ACC112 (cell line): ENCODE measurements around the gene FUT7.
"Not testable (repeated sequence)": the region's sequence is repeated elsewhere in the genome, so short reads cannot be mapped to it uniquely, and the experiment has no call there.

Experiments used
- H2AFZ ChIP-seq: fragments of 200-600 bp; sonication (generic); one replicate; pipeline ENCODE4 v1.6.0; 2017; ENCODE audit warnings: antibody characterized with exemption, low read length; ENCODE audit not compliant: unreplicated experiment
- H3K27ac ChIP-seq: fragments of 200-600 bp; sonication (generic); 2 replicates; pipeline ENCODE4 v1.5.1; 2014; ENCODE audit warnings: low read depth, mild to moderate bottlenecking, antibody characterized with exemption, low read length, moderate library complexity
- H3K27me3 ChIP-seq: fragments of 200-600 bp; sonication (generic); 2 replicates; pipeline ENCODE4 v1.6.1; 2014; ENCODE audit warnings: mild to moderate bottlenecking, antibody characterized with exemption, low read length, moderate library complexity, mixed read lengths; ENCODE audit not compliant: insufficient read depth
- H3K36me3 ChIP-seq: fragments of 200-600 bp; sonication (generic); 2 replicates; pipeline ENCODE4 v1.6.1; 2016; ENCODE audit warnings: mild to moderate bottlenecking, antibody characterized with exemption, low read length, moderate library complexity, mixed read lengths; ENCODE audit not compliant: insufficient read depth
- H3K4me1 ChIP-seq: fragments of 200-600 bp; sonication (generic); one replicate; pipeline ENCODE4 v1.6.1; 2016; ENCODE audit warnings: low read length, mixed read lengths; ENCODE audit not compliant: insufficient read depth, unreplicated experiment, control insufficient read depth
- H3K4me3 ChIP-seq: fragments of 200-600 bp; sonication (generic); 2 replicates; pipeline ENCODE4 v1.5.1; 2014; ENCODE audit warnings: mild to moderate bottlenecking, low read depth, low read length
- H3K79me2 ChIP-seq: fragments of 200-600 bp; sonication (generic); one replicate; pipeline ENCODE4 v1.6.0; 2016; ENCODE audit warnings: low read length; ENCODE audit not compliant: control insufficient read depth, unreplicated experiment, insufficient read depth

FUT7 gene

DNA sequence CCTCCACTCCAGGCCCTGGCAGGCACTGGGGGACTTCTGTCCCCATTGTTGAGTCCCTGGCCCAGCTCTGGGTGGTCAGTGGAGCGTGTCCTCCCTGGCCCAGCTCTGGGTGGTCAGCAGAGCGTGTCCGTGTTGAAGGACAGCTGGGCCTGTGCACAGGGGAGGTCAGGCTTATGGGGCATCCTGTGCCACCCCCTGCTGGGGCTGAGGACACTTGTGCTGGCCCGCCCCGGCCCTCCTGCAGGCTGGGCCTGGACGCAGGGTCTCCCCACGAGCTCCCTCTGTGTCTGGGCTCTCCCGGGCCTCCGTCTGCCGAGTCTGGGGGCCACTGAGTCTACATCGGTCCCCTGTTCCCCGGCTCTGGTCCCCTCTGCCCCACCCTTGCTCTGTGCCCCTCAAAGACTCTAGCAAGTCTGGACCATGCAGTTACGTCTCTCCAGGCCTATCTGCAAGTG, 24.0 kb downstream of the FUT7 start:
- no peak overlapping the region for H3K4me3 ChIP-seq
- H3K36me3 ChIP-seq, result no peaks in the 10 kb centered on the region; the same call in 1 of the 2 replicates
- H3K27me3 ChIP-seq, result no peaks in the 10 kb centered on the region
- no peak overlapping the region for H2AFZ ChIP-seq
- H3K4me1 ChIP-seq, result no peaks in the 10 kb centered on the region
- H3K79me2 ChIP-seq, result no peaks in the 10 kb centered on the region
- no peak overlapping the region for H3K27ac ChIP-seq

DNA sequence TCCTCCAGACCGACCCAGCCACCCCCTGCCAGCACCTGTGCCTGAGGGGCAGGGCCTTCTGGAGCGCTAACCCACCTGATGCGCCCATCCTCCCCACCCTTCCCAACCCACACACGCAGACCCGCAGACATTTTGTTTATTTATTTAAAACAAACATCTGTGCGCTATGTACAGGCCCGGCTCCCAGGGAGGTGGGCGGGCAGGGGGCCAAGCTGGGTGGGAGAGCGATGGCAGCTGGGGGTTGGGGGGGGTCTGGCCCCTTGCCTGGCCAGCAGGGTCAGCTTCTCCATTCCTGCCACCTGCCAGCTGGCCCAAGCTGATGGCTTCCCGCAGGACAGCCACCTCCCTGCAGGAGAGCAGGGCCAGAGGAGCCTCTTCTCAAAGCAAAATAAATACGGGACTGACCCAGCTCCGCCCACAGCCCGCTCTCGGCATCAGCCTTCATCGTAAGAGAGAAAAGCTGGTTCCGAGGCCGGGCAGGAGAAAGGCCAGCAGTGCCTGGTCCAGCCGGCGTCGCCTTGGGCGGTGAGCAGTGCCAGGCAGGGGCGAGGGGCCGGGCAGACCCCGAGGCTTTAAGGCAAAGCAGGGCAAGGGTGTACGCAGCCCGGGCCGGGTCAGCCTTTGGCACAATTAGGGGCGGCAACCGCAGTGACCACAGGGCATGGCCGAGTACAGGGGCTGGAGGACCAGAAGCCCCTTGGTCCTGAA, 24.6 kb downstream of the FUT7 start:
- no peak overlapping the region for H2AFZ ChIP-seq
- no peaks in the 10 kb centered on the region for H3K4me1 ChIP-seq
- no peak overlapping the region for H3K27ac ChIP-seq
- no peaks in the 10 kb centered on the region; the same call in 1 of the 2 replicates for H3K36me3 ChIP-seq
- no peaks in the 10 kb centered on the region for H3K79me2 ChIP-seq
- H3K4me3 ChIP-seq, result no peak overlapping the region
- no peaks in the 10 kb centered on the region for H3K27me3 ChIP-seq

DNA sequence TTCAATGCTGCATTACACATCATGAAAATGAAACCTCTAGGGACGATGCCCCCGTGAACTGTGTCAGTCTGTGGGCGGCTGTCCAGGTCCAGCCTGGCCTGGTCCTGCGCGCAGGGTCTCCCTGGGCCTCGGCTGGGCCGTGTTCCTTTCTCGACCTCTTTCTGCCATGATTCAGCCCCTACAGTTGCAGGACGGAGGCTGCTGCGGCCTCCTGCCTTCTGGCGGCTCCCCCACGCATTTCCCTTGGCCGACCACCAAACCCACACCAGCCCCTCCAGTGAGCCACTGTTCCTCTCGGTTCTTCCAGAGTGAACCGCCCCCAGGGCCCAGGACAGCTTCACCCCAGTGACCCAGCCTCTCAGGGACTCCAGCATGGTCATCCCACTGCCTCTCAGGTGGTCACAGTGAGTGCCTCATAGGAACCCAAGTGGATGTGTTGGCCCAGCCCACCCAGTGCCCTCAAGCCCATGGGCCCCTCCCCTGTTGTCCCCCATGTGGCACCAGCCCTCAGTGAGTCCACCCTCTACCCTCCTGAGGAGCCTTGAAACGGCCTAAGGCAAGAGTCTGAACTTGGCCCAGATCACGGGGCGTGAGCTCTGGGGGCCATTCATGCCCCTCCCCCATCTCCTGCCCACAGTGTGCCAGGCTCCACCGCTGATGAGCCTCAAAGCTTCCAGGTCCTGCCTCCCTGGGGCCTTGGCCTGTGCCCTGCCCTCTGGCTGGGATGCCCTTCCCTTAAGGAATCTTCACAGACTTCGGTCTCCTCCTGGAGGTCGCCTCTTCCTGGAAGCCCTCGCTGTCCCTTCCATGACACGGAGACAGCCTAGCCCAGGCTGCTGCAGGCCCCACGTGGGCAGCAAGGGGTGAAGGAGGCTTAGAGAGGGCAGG, 25.5 kb downstream of the FUT7 start:
- Histone ChIP-seq H3K79me2 (no peaks in the 10 kb centered on the region), H3K27ac (no peak overlapping the region), H3K4me1 (no peaks in the 10 kb centered on the region), H3K36me3 (no peaks in the 10 kb centered on the region; the same call in 1 of the 2 replicates), H3K4me3 (no peak overlapping the region), H2AFZ (no peak overlapping the region), H3K27me3 (no peaks in the 10 kb centered on the region)

DNA sequence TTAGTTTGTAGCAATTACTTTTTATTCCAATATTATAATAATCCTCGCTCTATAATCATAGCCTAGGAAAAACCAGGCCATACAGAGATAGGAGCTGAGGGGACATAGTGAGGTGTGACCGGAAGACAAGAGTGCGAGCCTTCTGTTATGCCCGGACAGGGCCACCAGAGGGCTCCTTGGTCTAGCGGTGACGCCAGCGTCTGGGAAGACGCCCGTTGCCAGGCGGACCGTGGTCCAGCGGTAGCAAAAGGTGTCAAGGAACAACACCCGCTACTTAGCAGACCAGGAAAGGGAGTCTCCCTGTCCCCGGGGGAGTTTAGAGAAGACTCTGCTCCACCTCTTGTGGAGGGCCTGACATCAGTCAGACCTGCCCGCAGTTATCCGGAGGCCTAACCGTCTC, 27.6 kb downstream of the FUT7 start:
- H2AFZ ChIP-seq, result not testable (repeated sequence)

DNA sequence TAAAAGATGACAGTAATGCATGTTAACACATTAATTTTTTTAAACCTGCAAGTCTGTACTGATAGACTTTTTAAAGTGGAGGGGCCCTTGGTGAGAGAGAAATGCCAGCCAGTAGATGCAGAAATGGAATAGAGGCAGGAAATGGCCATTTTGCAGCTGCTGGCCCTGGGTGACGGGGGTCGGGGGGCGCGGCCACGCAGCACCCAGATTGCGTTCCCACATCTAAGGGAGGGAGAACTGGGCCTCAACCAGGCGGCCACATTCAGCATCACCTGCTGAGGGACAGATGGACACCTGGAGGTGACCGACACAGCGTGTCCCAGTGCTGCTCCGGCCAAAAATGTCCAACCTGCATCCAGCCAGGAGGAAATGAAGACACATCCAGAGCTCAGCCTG, 29.2 kb downstream of the FUT7 start:
- Histone ChIP-seq H3K27ac (no peak overlapping the region), H3K79me2 (no peaks in the 10 kb centered on the region), H3K4me3 (no peak overlapping the region), H3K27me3 (no peaks in the 10 kb centered on the region), H2AFZ (no peak overlapping the region), H3K36me3 (no peaks in the 10 kb centered on the region), H3K4me1 (peaks cover 12% of the 10 kb centered on the region)

More for the DNA sequence above, 27.6 kb downstream of the FUT7 start:
- not testable (repeated sequence) for H3K4me1 ChIP-seq, H3K4me3 ChIP-seq, H3K27me3 ChIP-seq, H3K27ac ChIP-seq, H3K79me2 ChIP-seq, H3K36me3 ChIP-seq

DNA sequence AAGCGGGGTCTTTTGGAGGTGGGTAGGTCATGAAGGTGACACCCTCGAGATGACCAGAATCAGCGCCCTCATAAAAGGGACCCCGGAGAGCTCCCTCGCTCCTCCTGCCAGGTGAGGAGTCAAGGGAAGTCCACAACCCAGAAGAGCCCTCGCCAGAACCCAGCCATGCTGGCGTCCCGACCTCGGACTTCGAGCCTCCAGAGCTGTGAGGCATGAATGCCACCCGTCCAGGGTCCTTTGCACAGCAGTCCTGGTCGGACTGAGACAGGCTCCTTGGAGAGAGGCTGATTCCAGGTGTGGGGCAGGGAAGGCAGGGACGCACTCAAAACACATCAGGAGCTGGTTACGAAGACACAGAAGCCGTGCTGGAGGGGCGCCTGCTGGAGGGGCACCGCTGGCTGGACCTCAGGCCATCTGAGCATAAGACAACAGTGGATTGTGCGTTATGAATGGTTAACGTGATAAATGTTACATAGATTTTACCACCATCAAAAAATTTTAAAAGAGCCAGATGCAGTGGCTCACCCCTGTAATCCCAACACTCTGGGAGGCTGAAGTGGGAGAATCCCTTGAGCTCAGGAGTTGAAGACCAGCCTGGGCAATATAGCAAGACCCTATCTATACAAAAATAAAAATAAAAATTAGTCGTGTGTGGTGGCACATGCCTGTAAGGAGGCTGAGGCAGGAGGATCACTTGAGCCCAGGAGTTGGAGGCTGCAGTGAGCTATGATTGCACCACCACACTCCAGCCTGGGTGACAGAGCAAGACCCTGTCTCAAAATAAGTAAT, 29.8 kb downstream of the FUT7 start:
- H3K27me3 ChIP-seq, result no peaks in the 10 kb centered on the region
- H3K79me2 ChIP-seq, result no peaks in the 10 kb centered on the region
- H3K4me3 ChIP-seq, result no peak overlapping the region
- no peak overlapping the region for H3K27ac ChIP-seq
- peaks cover 12% of the 10 kb centered on the region for H3K4me1 ChIP-seq
- H3K36me3 ChIP-seq, result no peaks in the 10 kb centered on the region
- no peak overlapping the region for H2AFZ ChIP-seq

DNA sequence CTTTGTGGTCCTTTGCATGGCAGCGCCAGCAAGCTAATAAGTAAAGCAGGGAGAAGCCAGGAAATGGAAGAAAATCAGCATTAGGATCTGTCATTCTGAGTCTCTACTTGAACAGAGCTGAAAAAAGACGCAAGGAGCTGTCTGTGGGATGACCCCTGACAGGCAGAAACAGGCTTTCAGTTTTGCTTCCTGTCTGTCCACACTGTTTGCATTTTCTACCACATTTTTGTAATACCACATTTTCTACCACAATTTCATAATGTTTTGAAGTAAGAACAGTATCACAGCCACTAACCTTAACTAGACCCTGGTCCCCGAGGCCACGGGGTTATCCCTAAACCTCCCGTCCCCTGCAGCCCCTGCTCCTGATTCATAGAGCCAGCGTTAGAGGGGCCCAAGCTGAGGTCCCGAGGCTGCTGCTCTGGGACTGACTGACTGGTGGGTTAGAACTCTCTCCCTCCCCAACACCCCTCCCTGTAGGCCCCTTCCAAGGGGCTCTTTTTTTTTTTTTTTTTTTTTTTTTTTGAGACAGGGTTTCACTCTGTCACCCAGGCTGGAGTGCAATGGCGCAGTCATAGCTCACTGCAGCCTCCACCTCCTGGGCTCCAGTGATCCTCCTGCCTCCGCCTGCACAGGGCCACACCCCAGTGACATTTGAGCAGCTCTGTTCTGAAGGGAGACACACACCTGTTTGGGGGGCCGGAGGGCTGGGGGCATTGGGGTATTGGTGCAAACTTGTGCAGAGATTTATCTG, 31.5 kb downstream of the FUT7 start:
- Histone ChIP-seq H3K27me3 (no peaks in the 10 kb centered on the region), H2AFZ (no peak overlapping the region), H3K4me3 (no peak overlapping the region), H3K79me2 (no peaks in the 10 kb centered on the region), H3K27ac (no peak overlapping the region), H3K36me3 (no peaks in the 10 kb centered on the region), H3K4me1 (peaks cover 25% of the 10 kb centered on the region)

DNA sequence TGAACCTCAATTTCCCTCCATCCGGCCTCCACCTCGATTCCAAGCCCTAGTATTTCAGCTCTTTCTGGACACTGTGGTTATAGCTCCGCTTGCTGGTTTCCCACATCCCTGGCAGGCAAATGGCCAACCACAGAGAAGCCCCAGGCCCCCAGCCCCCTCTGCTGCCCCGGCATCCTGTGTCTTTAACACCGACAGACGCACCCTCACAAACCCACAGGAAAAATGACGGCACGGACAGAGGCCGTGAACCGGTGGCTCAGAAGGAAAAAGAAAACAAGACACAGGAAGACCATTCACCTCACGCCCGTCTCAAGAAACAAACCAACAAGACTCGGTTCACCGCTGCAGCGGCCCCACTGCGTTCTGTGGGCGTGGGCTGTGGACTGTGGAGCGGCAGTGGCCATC, 34.1 kb downstream of the FUT7 start:
- no peak overlapping the region for H2AFZ ChIP-seq
- no peak overlapping the region for H3K27ac ChIP-seq
- no peaks in the 10 kb centered on the region for H3K27me3 ChIP-seq
- no peak overlapping the region for H3K4me3 ChIP-seq
- peaks cover 9% of the 10 kb centered on the region for H3K79me2 ChIP-seq
- H3K4me1 ChIP-seq, result peaks cover 37% of the 10 kb centered on the region
- H3K36me3 ChIP-seq, result no peaks in the 10 kb centered on the region

DNA sequence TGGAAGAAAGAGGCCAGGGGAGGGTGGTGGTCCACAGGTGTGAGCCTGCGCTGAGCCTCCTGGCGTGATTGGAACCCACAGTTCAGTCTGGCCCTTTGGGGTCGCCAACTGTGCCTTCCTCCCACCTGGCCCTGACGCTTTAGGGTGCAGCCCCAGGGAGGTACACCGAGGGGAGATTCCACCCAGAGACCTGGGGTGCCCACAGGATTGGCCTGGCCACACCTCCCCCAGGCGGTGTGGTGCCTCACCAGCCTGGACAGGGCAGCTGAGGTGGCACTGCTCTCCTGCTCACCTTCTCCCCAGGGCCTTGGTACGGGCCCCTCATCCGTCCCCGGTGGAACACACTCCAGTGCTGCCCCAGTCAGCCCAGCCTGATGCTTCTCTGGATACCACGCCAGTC, 34.5 kb downstream of the FUT7 start:
- Histone ChIP-seq H3K4me3 (no peak overlapping the region), H3K79me2 (peaks cover 11% of the 10 kb centered on the region), H3K27ac (no peak overlapping the region), H2AFZ (no peak overlapping the region), H3K27me3 (no peaks in the 10 kb centered on the region), H3K36me3 (no peaks in the 10 kb centered on the region), H3K4me1 (peaks cover 37% of the 10 kb centered on the region)
